ENCODE measurements around the gene KAT7.

GRCh38 chr17:49745175-49746139 is 43.0 kb upstream of the KAT7 start:
- TF ChIP-seq SMC3 (conservative IDR thresholded peaks at IDR 0.05; ENCODE audit: poor library complexity), result no peak
- TF ChIP-seq REST (IDR thresholded peaks at IDR 0.05; ENCODE audit: borderline replicate concordance), result no peak
